Testis (tissue), 3 donors: ENCODE results near the gene GTSE1. TPM values are rescaled to one million over a fixed set of nuclear protein-coding genes. Genes with fewer than 3 reads are reported as not detected.

ENCODE experiments used
- DNase-seq: peaks from one replicate; pipeline ENCODE4 v3.0.0-alpha.2; 2019
- H3K27ac ChIP-seq, 2 donors: fragments of 200-600 bp; sonication (generic); one replicate each; pipeline ENCODE4 v1.5.1; 2019
- H3K27me3 ChIP-seq: fragments of 200-600 bp; sonication (generic); one replicate; pipeline ENCODE4 v1.5.1; 2019
- H3K36me3 ChIP-seq: fragments of 200-600 bp; sonication (generic); one replicate; pipeline ENCODE4 v1.5.1; 2017; ENCODE audit warnings: low read depth; ENCODE audit errors: missing control alignments
- H3K4me1 ChIP-seq: fragments of 200-600 bp; sonication (generic); one replicate; pipeline ENCODE4 v1.5.1; 2019
- H3K4me3 ChIP-seq, 2 donors: fragments of 200-600 bp; sonication (generic); one replicate each; pipeline ENCODE4 v1.5.1; 2017 to 2019
- H3K9me3 ChIP-seq: fragments of 200-600 bp; sonication (generic); one replicate; pipeline ENCODE4 v1.5.1; 2017
- CTCF ChIP-seq, 3 experiments: fragments of 450-650 bp in 2 of 3; fragments of 200-600 bp in 1 of 3; sonication (generic) in 1 of 3; IDR thresholded peaks; one replicate each; pipeline ENCODE4 v1.5.1; 2016 to 2019; ENCODE audit warnings: antibody characterized with exemption in 3 of 3, mild to moderate bottlenecking in 2 of 3, moderate library complexity in 1 of 3
- POLR2A ChIP-seq: fragments of 450-650 bp; IDR thresholded peaks from one replicate; pipeline ENCODE4 v1.6.1; 2017; ENCODE audit warnings: antibody characterized with exemption, mild to moderate bottlenecking, moderate library complexity
- WGBS, 2 donors: methylation state at CpG; one replicate each; pipeline ENCODE4 v1.1.5; 2018; 5-methylcytosine and 5-hydroxymethylcytosine counted together
- intact Hi-C: fragments of 100-400 bp; cut with DNase I; formaldehyde crosslinking; loops from one replicate; pipeline ENCODE4 v1.15.1; 2023; ENCODE audit warnings: low total_unique reads
- polyA plus RNA-seq: library from polyadenylated mRNA; stranded (reverse); fragments of 350-450 nt; fragmentation: Illumina TruSeq; extraction: RNeasy Lipid Tissue Mini Kit (QIAGEN cat#74804); gene quantifications from one replicate; pipeline ENCODE4 v1.2.3, GENCODE V29; 2014; ENCODE audit warnings: low read depth, low replicate concordance; ENCODE audit not compliant: insufficient read depth
- total RNA-seq, 2 donors: library from RNA; depleted of rRNA; stranded (reverse); fragments of >200 nt; gene quantifications; one replicate each; pipeline ENCODE4 v1.2.3, GENCODE V29; 2016

Gene GTSE1
- total and polyA plus RNA-seq, 3 donors from 2014 or later, result 9.0 to 22.9 (median 10.0) TPM

- DNase-seq, result peak; percentile 79
Observed at GRCh38 chr22:46355369-46355995, 58.8 kb downstream of the GTSE1 start.

GRCh38 chr22:46355996-46356471 is 59.4 kb downstream of the GTSE1 start:
- 84 to 86% methylated on average over 8 to 12 of the region's 12 CpGs for WGBS, 2 donors
- intact Hi-C loops, result no loop called here

More at GRCh38 chr22:46355369-46355995, 58.8 kb downstream of the GTSE1 start:
- H3K27me3 ChIP-seq, result no peaks in the 10 kb centered on the region
- no peaks in the 10 kb centered on the region for H3K9me3 ChIP-seq
- no peak overlapping the region for H3K4me3 ChIP-seq
- intact Hi-C loops, result no loop called here
- no peaks in the 10 kb centered on the region for H3K4me1 ChIP-seq
- 57 to 71% methylated on average over 10 to 22 of the region's 22 CpGs for WGBS, 2 donors
- H3K36me3 ChIP-seq, result no peaks in the 10 kb centered on the region
- TF ChIP-seq CTCF (IDR thresholded peaks at IDR 0.05) (peak; percentile 33 to 70 (median 67)), POLR2A (no peak)
- no peak overlapping the region for H3K27ac ChIP-seq

GRCh38 chr22:46356496-46357480 is 60.1 kb downstream of the GTSE1 start:
- TF ChIP-seq CTCF (IDR thresholded peaks at IDR 0.05) (no peak), POLR2A (no peak)
- no peak overlapping the region for H3K27ac ChIP-seq
- intact Hi-C loops, result no loop called here
- H3K4me3 ChIP-seq, result no peak overlapping the region
- no peaks in the 10 kb centered on the region for H3K9me3 ChIP-seq
- H3K36me3 ChIP-seq, result no peaks in the 10 kb centered on the region
- 81 to 84% methylated on average over 11 to 22 of the region's 23 CpGs for WGBS, 2 donors
- no peaks in the 10 kb centered on the region for H3K4me1 ChIP-seq
- no peaks in the 10 kb centered on the region for H3K27me3 ChIP-seq
- DNase-seq, result no peak

More at GRCh38 chr22:46355996-46356471, 59.4 kb downstream of the GTSE1 start:
- Histone ChIP-seq H3K27me3 (no peaks in the 10 kb centered on the region), H3K27ac (no peak overlapping the region), H3K36me3 (no peaks in the 10 kb centered on the region), H3K9me3 (no peaks in the 10 kb centered on the region), H3K4me3 (no peak overlapping the region), H3K4me1 (no peaks in the 10 kb centered on the region)
- no peak for TF ChIP-seq POLR2A
- no peak for TF ChIP-seq CTCF (IDR thresholded peaks at IDR 0.05)
- DNase-seq, result no peak

GRCh38 chr22:46357711-46358520 is 61.2 kb downstream of the GTSE1 start:
- DNase-seq, result no peak
- no peaks in the 10 kb centered on the region for H3K9me3 ChIP-seq
- intact Hi-C loops, result no loop called here

More at GRCh38 chr22:46357711-46358520, 61.2 kb downstream of the GTSE1 start:
- TF ChIP-seq POLR2A (no peak), CTCF (IDR thresholded peaks at IDR 0.05) (no peak)
- Histone ChIP-seq H3K4me3 (no peak overlapping the region), H3K4me1 (no peaks in the 10 kb centered on the region), H3K27ac (no peak overlapping the region), H3K27me3 (no peaks in the 10 kb centered on the region), H3K36me3 (no peaks in the 10 kb centered on the region)
- 85 to 97% methylated on average over 9 to 19 of the region's 19 CpGs for WGBS, 2 donors
